Measurements from ENCODE around the gene R3HDM4. TPM values are rescaled to one million over a fixed set of nuclear protein-coding genes. Genes with fewer than 3 reads are reported as not detected.

R3HDM4 gene
- total and polyA plus RNA-seq, 9 of the 15 experiments (the other 6 are each of a cell fraction or from before 2014, with no cell fraction given): 3.2 to 154 (median 59.0) TPM

GRCh38 chr19:879711-880438 is 33.1 kb downstream of the R3HDM4 start:
- H3K79me2 ChIP-seq (ENCODE audit: control insufficient read depth, insufficient read depth, low read length): no peaks in the 10 kb centered on the region
- CTCF ChIA-PET (ENCODE audit: low intra/inter-chr PET ratio): no interaction called here
- peaks cover 0 to 42% of the 10 kb centered on the region in 2 experiments; a peak in 2 of 5 replicates for H3K4me1 ChIP-seq (replicated peaks in 1 of 2; ENCODE audit: control insufficient read depth in 2 of 2, insufficient read depth in 2 of 2, low read length in 2 of 2)
- H3K9ac ChIP-seq (ENCODE audit: insufficient read depth in 1 of 2, low read depth in 2 of 2, low read length in 2 of 2): no peak overlapping the region
- H3K4me3 ChIP-seq: no peak overlapping the region
- peak; percentile 46 for ATAC-seq
- no peaks in the 10 kb centered on the region for H3K27me3 ChIP-seq (ENCODE audit: control insufficient read depth in 2 of 2, insufficient read depth in 2 of 2, low read length in 2 of 2)
- no TSS peak for BruUV-seq (replicated peaks)
- FAIRE-seq: no peak
- no peaks in the 10 kb centered on the region for H3K9me3 ChIP-seq (replicated peaks; ENCODE audit: control insufficient read depth, insufficient read depth, low read depth, low read length)
- no peaks in the 10 kb centered on the region; the same call in 1 of the 2 replicates for H4K20me1 ChIP-seq (replicated peaks; ENCODE audit: control insufficient read depth, insufficient read depth, low read length)
- no peaks in the 10 kb centered on the region for H3K9me1 ChIP-seq (ENCODE audit: control insufficient read depth, insufficient read depth, low read length)
- H2AFZ ChIP-seq (ENCODE audit: low read depth, low read length): no peak overlapping the region
- WGBS (ENCODE audit: insufficient coverage, low coverage, missing lambda C conversion rate): 86% methylated on average over 25 of the region's 37 CpGs
- intact Hi-C loops (cut with micrococcal nuclease) (no loop called here), in situ Hi-C loops (cut with MboI) (no loop called here)
- POLR2A ChIA-PET: interaction anchor here (0.6 to 3.1 kb wide), 6 partner anchors 11 to 363 kb away, joined by 3 to 11 read pairs (median 4); partner anchors contain the start of gene PTBP1
- peaks cover 64% of the 10 kb centered on the region for H3K36me3 ChIP-seq (ENCODE audit: control insufficient read depth, insufficient read depth, low read length)
- DNase-seq (ENCODE audit: extremely low read depth in 1 of 4, low spot score in 3 of 4): peak in 1 of 4 experiments; percentile 39
- no peak overlapping the region for H3K27ac ChIP-seq (ENCODE audit: extremely low read depth, low read depth, low read length)
- no peak overlapping the region for H3K4me2 ChIP-seq (ENCODE audit: insufficient read depth, low read length)
- TF ChIP-seq SFPQ (IDR thresholded peaks at IDR 0.05; ENCODE audit: low read depth, low read length) (no peak), RBM22 (IDR thresholded peaks at IDR 0.05; ENCODE audit: low read depth, low read length, poor library complexity, severe bottlenecking) (peak; percentile 41), RERE (CRISPR knock-in tag; IDR thresholded peaks at IDR 0.05; ENCODE audit: borderline replicate concordance) (no peak), ZNF146 (CRISPR knock-in tag; IDR thresholded peaks at IDR 0.05; ENCODE audit: unreplicated experiment) (no peak), VEZF1 (CRISPR knock-in tag; IDR thresholded peaks at IDR 0.05) (0 out of 2 replicates have a peak, but pooled peaks have one; percentile 25), FUS (optimal IDR thresholded peaks at IDR 0.05; ENCODE audit: low read depth, low read length) (no peak), TSC22D4 (tag; IDR thresholded peaks at IDR 0.05) (no peak)

Data from K562 (cell line).